HG03060 (cell line): Measurements from ENCODE around the gene PTGR1.
"Not testable (repeated sequence)": the region's sequence is repeated elsewhere in the genome, so short reads cannot be mapped to it uniquely, and the experiment has no call there.

Experiments used
- ATAC-seq: cut with Tn5 transposase; IDR thresholded peaks from one replicate; pipeline ENCODE4 v1.9.1; 2021; ENCODE audit warnings: low read depth, moderate number of reproducible peaks; ENCODE audit not compliant: unreplicated experiment

Gene PTGR1

DNA sequence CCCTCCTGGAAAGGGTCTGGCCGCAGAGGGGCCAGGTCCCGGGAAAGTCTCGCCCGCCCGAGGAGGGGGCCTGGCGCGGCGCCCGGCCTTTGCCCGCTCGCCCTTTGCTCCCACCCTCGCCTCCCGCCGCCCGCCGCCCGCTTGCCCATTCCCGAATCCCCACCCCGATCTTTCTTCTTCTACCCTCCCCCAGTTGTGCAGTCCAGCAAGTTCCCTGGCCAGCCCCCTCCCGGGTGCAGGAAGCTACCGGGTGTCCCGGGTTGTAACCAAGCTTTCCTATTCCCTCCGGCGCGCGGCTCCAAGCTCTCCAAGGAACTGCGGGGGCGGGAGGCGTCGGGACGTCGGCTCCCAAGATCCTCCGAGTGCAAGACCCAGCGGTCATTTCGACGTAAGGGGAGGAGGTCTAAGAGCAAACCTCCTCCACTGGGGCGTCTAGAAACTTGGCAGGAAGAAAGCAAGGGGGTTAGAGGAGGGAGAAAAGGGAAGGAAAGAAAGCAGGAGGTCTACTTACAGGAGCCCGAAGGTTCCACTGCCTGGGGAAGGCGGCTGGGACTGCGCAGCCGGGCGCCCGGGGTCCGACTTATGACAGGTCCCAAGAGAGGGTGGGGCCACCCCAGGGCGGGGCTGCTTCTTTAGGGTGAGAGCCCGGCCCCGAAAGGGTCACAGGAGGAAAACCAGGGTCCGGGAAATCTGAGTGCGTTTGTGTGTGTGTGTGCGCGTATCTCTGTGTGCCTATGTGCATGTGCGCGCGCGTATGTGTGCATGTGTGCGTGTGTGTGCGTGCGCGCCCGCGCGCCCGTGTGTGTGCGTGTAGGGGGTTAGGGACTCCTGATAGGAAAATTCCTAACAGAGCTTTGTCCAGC is at the start of gene PTGR1:
Gene PTGR1, minus strand, starts transcription at position 556 of the 863 bp plus-strand sequence. CDS start 2,225 bp downstream, outside the sequence.
- no peak for ATAC-seq

DNA sequence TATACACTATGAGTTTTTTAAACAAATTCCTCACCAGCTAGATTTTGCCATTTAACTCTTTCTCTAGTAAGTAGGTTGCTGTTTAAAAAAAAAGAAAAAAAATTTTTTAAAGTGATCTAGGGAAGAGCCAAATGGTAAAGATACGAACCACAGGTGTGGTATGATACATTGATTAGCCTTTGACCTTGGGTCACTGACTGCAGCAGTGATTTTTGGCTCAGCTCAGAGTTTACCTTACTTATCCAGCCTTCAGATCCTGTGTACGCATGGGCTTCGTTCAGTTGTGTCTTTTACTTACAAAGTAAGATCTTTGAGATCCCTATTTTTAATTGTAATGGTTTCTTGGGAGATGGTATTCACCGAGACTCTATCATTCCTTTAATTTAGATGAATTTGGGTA is 49.6 kb upstream of the PTGR1 start:
- ATAC-seq: no peak

DNA sequence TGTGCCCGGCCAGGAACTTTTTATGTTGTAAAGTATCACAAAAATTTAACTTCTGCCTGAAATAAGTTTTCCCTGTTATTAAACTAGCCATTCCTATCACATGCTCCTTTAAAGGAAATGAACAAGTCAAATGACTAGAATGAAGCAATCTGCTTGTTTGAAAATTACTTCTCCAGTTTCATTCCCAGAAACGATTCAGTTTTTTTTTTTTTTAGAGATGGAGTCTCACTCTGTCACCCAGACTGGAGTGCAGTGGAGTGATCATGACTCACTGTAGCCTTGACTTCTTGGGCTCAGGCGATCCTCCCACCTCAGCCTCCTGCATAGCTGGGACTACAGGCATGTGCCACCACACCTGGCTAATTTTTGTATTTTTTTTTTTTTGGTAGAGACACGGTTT is 48.6 kb upstream of the PTGR1 start:
- ATAC-seq: no peak

DNA sequence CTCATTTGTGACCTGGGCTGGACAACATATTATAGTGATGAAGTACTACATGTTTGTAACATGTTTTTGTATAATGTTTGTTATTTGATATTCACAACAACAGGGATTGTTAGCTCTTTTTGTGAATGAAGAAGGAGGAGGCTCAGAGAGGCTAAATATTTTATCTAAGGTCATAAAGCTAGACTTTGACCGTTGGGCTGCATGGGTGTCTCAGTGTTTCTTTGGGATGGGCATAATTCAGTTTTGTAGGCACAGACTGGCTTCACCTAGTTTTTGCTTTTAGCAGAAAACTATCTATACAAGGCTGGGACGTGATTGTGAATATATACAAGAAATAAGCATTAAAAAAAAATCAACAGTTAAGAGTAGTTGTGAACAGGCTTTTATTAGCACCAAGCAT is 47.0 kb upstream of the PTGR1 start:
- no peak for ATAC-seq

DNA sequence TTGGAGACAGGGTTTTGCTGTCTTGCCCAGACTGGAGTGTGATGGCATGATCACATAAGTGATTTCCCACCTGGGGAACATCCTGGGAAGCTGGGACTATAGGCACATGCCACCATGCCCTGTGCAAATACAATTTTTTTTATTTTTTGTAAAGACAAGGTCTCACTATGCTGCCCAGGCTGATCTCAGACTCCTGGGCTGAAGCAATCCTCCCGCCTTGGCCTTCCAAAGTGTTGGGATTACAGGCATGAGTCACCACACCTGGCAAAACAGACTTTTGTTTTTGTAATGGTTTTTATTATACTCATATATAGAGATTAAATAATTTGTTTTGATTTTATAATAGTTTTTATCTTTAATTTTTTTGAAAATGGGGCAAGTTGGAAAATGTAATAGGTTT is 46.4 kb upstream of the PTGR1 start:
- ATAC-seq: no peak

DNA sequence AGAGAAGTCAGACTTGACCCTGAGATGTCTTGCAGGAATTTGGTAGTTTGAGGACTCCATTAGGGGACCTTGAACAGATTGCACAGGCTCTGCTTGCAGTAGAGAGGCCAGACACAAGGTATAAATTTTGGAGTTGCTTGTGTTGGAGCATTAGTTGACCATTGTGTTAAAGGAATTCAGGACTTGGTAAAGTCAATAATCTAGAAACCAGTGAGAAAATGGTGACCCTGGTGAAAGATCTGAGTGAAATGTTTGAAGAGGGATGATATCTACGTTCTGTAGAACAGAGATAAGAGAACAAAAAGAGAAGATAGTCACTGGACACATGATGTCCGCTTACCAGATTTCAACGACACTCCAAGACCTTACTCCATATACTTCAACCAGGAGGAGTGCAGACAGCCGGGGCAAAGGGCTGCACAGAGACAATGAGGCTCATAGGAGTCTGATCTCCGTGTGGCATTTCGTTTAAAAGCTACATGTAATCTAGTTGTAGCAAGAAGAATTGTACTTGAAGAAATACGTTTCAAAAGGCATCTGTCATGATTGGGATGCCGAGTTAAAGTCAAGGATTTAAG is 44.8 kb upstream of the PTGR1 start:
- no peak for ATAC-seq

DNA sequence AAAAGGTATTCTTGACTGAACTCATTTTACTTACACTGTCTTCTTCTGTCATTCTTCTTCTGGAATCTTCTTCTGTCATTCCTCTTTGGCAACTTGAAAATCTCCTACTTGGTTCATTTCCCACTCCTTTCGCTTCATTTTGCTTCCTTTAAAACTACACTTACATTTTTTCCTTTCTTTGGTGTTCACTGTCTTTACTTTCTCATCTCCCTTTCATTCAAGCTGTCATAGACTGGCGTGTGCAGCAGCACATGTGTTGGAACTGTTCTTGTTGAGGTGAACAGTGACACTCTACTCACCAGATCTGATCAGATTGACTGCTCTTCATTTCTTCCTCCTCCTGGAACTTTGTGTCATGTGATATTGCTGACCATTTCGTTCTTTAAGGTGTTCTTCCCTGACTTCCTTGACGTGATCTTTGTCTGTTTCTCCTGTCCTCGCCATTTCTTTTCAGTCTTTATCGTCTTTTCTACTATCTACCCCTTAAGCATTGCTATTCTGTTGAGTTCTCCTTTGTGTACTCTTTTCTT is 38.0 kb upstream of the PTGR1 start:
- ATAC-seq: no peak

DNA sequence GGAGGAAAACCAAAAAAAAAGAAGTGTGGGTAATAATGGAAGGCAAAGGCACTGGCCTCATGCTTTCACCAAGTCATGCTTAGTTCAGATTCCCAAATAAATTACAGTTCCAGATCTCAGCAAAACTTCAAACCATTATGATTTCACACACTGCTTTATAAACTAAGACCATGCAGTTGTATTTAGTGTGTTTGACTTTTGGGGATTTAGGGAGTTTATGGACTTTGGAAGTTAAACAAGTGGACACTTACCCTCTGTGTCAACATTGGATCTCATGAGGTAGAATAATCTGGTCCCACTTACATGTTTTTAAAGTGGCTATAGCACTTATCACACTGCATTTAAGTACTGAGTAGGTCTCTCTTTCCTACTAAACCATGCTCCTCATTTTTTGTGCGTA is 35.4 kb upstream of the PTGR1 start:
- ATAC-seq: no peak

DNA sequence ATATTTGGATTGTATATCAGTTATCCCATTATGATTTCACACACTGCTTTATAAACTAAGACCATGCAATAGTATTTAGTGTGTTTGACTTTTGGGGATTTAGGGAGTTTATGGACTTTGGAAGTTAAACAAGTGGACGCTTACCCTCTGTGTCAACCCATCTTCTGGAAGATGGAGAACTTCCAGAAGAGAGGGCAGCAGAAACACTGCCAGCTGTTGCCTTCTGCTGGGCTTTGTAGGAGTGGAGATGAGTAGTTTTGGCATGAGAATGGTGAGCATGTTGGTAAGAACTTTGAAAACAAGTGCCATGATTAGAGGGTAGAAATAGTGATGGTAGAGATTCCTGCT is 33.9 kb upstream of the PTGR1 start:
- ATAC-seq: no peak

DNA sequence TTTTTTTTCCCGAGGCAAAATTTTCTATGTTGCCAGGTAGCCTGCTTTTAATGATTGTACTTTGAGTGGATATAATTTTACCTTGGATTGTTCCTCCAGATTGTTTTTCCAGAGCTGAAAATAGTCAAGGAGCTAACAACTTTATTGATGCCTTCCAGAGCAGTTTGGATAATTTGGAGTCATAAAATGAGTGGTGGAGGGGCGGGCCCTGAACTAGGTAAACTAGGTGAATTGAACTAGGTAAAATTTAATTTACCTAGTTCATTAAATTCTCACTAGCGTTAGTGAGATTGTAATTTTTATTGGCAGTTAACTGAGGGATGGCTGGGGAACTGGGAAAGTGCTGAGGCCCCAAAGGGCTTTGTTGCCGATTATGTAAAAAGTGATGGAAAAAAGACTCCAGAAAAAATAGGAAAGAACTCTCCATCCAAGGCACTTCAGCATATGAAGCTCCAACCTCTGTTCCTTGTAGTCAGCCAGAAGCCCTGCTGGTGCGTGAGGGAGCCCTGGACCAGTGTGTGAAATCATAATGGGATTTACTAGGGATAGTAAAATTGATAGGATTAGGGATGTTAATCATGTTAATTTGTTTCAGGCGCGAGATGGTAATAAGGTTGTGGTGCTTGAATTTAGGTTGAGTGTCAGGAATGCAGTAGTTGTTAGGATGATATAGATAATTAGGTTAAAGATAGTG is 33.4 kb upstream of the PTGR1 start:
- ATAC-seq: no peak

DNA sequence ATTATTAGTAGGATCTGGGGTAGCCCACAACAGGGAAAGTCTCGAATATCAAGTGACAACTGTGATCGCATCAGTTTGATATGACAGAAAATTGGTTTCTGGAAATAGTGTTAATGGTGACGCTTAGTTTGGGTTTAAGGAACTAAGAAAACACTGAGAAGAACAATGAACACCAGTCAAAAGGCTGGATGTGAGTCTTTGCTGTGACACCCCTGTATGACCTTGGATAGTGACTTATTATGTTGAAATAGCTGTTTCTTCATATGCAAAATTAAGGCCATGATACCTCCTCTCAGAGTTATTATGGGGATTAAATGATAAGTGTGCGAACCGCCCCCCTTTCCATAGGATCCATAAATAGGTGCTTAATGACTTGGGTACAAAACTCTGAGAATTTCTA is 32.6 kb upstream of the PTGR1 start:
- no peak for ATAC-seq

DNA sequence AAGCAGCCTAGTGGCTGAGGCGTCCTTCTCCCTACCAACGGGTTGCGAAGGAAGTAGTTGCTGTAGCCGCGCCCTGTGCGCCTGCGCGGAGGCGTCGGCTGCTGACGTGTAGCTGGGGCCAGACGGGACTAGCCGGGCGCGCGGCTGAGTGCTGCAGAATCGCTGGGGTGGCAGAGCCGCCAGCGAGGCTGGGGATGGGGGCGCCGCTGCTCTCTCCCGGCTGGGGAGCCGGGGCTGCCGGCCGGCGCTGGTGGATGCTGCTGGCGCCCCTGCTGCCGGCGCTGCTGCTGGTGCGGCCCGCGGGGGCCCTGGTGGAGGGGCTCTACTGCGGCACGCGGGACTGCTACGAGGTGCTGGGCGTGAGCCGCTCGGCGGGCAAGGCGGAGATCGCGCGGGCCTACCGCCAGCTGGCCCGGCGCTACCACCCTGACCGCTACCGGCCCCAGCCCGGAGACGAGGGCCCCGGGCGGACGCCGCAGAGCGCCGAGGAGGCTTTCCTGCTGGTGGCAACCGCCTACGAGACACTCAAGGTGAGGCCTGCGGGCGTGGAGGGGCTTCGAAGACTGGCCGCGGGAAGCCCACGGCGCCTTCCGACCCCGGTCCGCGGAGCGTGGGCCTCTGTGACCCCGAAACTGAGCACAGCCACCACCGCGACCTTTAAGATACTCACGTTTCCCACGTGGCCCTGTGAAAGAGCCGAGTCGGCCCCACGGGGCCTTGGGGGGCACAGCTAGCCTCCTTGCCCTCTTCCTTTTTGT is 31.9 kb upstream of the PTGR1 start, which contains the start of gene DNAJC25:
Gene DNAJC25, plus strand, starts transcription at position 121 of the 758 bp plus-strand sequence. Its CDS starts 74 bp downstream, at position 195.
- ATAC-seq: peak; percentile 94

DNA sequence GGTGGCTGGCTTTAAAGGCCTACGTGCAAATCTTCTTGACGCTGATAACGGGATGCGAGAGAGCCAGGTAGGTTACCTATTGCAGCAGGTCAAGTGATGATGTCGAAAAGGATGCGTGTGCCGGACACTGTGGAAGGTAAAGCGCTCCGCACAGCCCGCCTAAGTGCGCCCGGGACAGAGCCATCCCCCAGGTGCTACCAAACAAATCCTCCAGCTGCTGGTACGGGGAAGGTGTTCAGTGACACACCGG is 31.4 kb upstream of the PTGR1 start:
- no peak for ATAC-seq

DNA sequence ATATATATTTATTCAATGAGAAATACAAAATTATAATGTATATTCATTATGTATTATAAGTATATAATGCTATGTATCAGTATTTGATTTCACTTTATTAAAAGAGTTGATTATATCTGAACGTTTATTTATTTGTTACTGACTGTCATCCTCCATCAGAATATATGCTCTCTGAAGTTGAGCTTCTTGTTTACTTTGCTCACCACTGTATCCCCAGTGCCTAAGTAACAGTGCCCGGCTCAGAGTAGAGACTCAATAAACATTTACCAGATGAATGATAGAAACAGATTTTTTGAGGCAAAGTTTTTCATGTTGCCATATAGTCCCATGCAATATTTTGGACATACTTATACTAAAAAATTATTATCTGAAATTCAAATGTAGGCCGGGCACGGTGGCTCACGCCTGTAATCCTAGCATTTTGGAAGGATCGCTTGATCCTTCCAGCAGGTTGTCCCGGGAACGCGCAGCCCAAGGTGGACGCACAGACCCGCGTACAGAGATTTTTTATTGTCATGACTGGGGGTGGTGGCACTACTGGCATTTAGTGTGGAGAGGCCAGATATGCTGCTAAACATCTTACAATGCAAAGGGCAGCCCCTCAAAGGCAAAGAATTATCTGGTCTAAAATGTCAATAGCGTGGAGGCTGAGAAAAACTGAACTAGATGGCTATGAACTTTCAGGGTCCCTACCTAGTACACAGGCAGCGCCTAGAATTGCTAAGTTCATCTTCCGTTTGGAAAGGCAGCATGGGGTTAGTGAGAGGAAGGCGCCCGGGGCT is 30.9 kb upstream of the PTGR1 start:
- no peak for ATAC-seq

DNA sequence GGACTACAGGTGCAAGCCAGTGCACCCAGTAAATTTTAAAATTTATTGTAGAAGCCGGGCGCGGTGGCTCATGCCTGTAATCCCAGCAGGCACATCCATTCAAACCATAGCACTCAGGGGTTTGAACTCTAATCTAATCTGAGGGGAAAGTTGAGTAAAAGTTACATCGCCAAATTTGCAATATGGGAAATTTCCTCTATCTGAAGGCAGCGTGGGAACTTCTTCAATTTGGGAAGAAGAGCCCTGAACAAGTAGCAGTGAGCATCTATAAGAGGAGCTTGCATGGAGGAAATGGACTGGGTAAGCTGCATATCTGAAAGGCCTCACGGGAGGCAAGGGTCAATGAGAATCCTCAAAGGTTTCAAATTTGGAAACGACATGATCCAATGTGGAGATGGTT is 29.0 kb upstream of the PTGR1 start:
- ATAC-seq: no peak

DNA sequence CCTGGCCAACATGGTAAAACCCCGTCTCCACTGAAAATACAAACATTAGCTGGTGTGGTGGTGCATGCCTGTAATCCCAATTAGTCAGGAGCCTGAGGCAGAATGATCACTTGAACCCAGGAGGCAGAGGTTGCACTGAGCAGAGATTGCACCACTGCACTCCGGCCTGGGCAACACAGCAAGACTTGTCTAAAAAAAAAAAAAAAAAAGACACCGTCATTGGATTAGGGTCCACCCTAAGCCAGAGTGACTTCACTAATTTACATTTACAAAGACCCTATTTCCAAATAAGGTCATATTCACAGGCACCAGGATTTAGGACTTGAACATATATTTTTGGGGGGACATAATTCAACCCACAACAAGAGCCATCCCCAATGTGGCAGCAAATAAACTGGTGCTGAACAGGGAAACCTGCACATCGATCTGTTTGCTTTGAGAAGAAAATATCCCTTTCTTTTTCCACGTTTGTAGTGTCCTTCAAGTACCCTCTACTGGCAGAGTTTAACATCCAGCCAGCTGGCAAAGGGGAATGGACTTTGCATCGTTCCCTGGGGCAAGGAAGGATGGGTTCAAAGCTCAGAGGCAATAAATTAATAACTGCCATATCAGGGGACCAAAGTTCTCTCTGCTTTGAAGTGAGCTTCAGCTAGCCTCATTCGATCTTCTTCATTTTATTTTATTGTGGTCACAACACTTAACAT is 28.0 kb upstream of the PTGR1 start:
- ATAC-seq: no peak

DNA sequence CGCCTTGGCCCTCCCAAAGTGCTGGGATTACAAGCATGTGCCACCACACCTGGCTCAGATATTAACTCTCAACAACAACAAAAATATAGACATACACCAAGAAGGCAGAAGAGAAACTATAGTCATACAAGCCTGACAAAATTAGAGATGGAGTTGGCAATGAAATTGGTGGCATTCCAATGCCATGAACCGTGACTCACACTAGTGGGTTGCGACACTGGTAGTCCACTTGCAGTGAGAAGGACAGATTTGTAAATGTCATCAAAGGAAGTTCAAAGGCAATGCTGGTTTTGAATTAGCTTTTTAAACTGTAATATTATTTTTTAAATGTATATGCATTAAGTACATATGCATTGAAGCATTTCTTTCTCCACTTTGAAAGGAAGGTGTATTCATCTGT is 23.2 kb upstream of the PTGR1 start:
- ATAC-seq: no peak

DNA sequence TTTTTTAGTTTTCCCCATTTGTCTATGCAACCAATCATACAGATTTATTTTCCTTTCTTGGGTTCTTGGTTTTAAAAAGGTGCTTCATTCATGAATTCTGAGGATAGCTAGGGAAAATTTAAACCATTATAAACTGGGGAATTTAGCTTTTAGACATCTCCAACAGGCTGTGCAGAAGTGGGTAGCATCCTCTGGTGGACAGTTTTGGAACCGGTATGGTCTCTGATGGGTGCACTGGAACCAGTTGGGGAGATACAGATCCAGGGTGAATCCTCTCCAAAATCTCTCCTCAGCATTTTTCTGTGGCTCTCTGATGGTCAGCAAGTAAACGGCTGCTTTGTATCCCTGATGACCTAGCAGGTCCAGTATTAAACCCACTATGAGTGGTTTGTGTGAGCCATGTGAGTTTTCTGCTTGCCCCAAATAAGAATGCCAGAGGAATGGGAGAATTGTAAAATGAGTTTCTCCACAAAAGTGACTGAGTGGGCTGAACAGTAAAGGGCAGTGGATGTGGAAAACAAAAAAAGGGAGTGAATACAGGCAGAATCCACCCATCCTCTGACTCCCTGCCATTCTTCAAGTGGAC is 22.5 kb upstream of the PTGR1 start:
- ATAC-seq: no peak

DNA sequence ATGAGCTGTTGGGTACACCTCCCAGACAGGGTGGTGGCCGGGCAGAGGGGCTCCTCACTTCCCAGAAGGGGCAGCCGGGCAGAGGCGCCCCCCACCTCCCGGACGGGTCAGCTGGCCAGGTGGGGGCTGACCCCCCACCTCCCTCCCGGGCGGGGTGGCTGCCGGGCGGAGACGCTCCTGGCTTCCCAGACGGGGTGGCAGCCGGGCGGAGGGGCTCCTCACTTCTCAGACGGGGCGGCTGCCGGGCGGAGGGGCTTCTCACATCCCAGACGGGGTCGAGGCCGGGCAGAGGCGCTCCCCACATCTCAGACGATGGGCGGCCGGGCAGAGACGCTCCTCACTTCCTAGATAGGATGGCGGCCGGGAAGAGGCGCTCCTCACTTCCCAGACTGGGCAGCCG is 17.9 kb upstream of the PTGR1 start:
- ATAC-seq: not testable (repeated sequence)
